Ishikawa (cell line): ENCODE measurements around the gene C19orf73.

Experiments used
- CREB1 ChIP-seq: IDR thresholded peaks from 2 replicates; pipeline ENCODE4 v1.6.1; 2012; ENCODE audit warnings: low read depth

Gene C19orf73

GRCh38 chr19:49069026-49069425, 49.9 kb downstream of the C19orf73 start:
- no peak for TF ChIP-seq CREB1
